ENCODE results near the gene SCAI.

DNA sequence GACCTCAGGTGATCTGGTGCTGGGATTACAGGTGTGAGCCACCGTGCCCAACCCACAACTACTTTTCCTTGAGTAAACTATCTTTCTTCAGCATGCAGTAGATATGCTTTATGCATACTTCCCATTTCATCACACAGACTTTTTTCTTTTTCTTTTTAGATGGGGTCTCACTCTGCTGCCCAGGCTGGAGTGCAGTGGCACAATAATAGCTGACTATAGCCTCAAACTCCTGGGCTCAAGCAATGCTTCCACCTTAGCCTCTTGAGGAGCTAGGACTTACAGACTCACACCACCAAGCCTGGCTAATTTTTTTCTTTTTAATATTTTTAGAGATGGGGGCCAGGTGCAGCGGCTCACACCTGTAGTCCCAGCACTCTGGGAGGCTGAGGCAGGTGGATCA, 23.4 kb upstream of the SCAI start:
- TF ChIP-seq CTCF (IDR thresholded peaks at IDR 0.05) (no peak), POLR2A (IDR thresholded peaks at IDR 0.05) (no peak)

Measured in thyroid gland (tissue), 4 donors.